ENCODE results near the gene IL17RE.
"Not testable (repeated sequence)": the region's sequence is repeated elsewhere in the genome, so short reads cannot be mapped to it uniquely, and the experiment has no call there.

IL17RE gene

GRCh38 chr3:9898467-9899241 is 4.0 kb upstream of the IL17RE start:
- TF ChIP-seq CTCF (IDR thresholded peaks at IDR 0.05; ENCODE audit: low read depth, low read length) = no peak
- in situ Hi-C loops (cut with HindIII; ENCODE audit: low sequenced_read_pairs) = no loop called here
- H3K4me3 ChIP-seq (ENCODE audit: low read depth, low read length) = no peak overlapping the region
- no peak for DNase-seq (ENCODE audit: low read depth, low spot score)

GRCh38 chr3:9899289-9899791 is 3.3 kb upstream of the IL17RE start:
- no peak for TF ChIP-seq CTCF (IDR thresholded peaks at IDR 0.05; ENCODE audit: low read depth, low read length)
- no peak overlapping the region for H3K4me3 ChIP-seq (ENCODE audit: low read depth, low read length)
- in situ Hi-C loops (cut with HindIII; ENCODE audit: low sequenced_read_pairs) = no loop called here
- no peak for DNase-seq (ENCODE audit: low read depth, low spot score)

- in situ Hi-C loops (cut with HindIII; ENCODE audit: low sequenced_read_pairs); DNase-seq (ENCODE audit: low read depth, low spot score); H3K4me3 ChIP-seq (ENCODE audit: low read depth, low read length): not testable (repeated sequence)
Observed at GRCh38 chr3:9900965-9901415, 1.7 kb upstream of the IL17RE start.

GRCh38 chr3:9901967-9902366 is 681 bp upstream of the IL17RE start:
- no peak for DNase-seq (ENCODE audit: low read depth, low spot score)
- TF ChIP-seq CTCF (IDR thresholded peaks at IDR 0.05; ENCODE audit: low read depth, low read length) = no peak
- in situ Hi-C loops (cut with HindIII; ENCODE audit: low sequenced_read_pairs) = no loop called here
- H3K4me3 ChIP-seq (ENCODE audit: low read depth, low read length) = no peak overlapping the region

GRCh38 chr3:9903238-9903624 is 583 bp downstream of the IL17RE start:
- in situ Hi-C loops (cut with HindIII; ENCODE audit: low sequenced_read_pairs) = no loop called here
- no peak overlapping the region for H3K4me3 ChIP-seq (ENCODE audit: low read depth, low read length)
- DNase-seq (ENCODE audit: low read depth, low spot score) = peak; percentile 15
- TF ChIP-seq CTCF (IDR thresholded peaks at IDR 0.05; ENCODE audit: low read depth, low read length) = no peak

GRCh38 chr3:9903904-9904303 is 1.3 kb downstream of the IL17RE start:
- no peak overlapping the region for H3K4me3 ChIP-seq (ENCODE audit: low read depth, low read length)
- DNase-seq (ENCODE audit: low read depth, low spot score) = no peak

More at GRCh38 chr3:9903904-9904303, 1.3 kb downstream of the IL17RE start:
- no peak for TF ChIP-seq CTCF (IDR thresholded peaks at IDR 0.05; ENCODE audit: low read depth, low read length)
- in situ Hi-C loops (cut with HindIII; ENCODE audit: low sequenced_read_pairs) = no loop called here
